ENCODE measurements around the gene ASIC3.

DNA sequence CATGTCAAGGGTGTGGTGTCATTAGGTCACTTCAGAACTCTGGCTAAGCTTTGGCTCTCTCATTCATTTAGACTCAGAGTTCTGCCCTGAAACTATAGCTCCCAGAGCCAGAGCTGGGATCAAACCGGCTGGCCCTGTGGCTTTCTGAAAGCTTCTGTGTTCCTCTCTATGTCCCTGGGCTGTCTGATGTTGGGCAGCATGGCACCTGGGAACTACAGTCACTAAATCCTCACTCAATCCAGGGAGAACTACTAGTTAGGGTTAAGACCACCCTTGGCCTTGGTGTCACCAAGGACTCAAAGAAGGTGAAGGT lies 37.3 kb upstream of the ASIC3 start:
- TF ChIP-seq, protein P1, sequence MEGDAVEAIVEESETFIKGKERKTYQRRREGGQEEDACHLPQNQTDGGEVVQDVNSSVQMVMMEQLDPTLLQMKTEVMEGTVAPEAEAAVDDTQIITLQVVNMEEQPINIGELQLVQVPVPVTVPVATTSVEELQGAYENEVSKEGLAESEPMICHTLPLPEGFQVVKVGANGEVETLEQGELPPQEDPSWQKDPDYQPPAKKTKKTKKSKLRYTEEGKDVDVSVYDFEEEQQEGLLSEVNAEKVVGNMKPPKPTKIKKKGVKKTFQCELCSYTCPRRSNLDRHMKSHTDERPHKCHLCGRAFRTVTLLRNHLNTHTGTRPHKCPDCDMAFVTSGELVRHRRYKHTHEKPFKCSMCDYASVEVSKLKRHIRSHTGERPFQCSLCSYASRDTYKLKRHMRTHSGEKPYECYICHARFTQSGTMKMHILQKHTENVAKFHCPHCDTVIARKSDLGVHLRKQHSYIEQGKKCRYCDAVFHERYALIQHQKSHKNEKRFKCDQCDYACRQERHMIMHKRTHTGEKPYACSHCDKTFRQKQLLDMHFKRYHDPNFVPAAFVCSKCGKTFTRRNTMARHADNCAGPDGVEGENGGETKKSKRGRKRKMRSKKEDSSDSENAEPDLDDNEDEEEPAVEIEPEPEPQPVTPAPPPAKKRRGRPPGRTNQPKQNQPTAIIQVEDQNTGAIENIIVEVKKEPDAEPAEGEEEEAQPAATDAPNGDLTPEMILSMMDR (IDR thresholded peaks at IDR 0.05 in 8 of 11, conservative IDR thresholded peaks at IDR 0.05 in 3 of 11), result no peak
- TF ChIP-seq POLR2A (IDR thresholded peaks at IDR 0.05) (no peak), POLR2AphosphoS5 (IDR thresholded peaks at IDR 0.05) (no peak)
